ENCODE measurements around the gene SLC25A1.

DNA sequence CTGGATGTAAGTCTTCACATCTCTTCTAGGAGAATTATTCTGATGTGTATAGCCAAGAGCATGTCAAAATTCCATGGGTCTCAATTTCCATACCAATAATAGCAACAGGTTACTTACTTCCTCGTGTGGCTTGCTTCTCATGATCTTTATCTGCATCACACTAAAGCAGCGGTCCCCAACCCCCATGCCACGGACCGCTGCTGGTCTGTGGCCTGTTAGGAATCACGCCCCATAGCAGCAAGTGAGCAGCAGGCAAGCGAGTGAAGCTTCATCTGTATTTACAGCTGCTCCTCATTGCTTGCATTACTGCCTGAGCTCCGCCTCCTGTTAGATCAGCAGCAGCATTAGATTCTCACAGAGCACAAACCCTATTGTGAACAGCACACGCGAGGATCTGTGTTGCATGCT is 28.9 kb upstream of the SLC25A1 start:
- TF ChIP-seq, protein P1, sequence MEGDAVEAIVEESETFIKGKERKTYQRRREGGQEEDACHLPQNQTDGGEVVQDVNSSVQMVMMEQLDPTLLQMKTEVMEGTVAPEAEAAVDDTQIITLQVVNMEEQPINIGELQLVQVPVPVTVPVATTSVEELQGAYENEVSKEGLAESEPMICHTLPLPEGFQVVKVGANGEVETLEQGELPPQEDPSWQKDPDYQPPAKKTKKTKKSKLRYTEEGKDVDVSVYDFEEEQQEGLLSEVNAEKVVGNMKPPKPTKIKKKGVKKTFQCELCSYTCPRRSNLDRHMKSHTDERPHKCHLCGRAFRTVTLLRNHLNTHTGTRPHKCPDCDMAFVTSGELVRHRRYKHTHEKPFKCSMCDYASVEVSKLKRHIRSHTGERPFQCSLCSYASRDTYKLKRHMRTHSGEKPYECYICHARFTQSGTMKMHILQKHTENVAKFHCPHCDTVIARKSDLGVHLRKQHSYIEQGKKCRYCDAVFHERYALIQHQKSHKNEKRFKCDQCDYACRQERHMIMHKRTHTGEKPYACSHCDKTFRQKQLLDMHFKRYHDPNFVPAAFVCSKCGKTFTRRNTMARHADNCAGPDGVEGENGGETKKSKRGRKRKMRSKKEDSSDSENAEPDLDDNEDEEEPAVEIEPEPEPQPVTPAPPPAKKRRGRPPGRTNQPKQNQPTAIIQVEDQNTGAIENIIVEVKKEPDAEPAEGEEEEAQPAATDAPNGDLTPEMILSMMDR (conservative IDR thresholded peaks at IDR 0.05; ENCODE audit: low read length) = no peak
- no peak for TF ChIP-seq EZH2phosphoT487 (IDR thresholded peaks at IDR 0.05; ENCODE audit: borderline replicate concordance)

Data from Loucy (cell line).